Measurements from ENCODE around the gene MYH11.
"Not testable (repeated sequence)": the region's sequence is repeated elsewhere in the genome, so short reads cannot be mapped to it uniquely, and the experiment has no call there.

The MYH11 gene

DNA sequence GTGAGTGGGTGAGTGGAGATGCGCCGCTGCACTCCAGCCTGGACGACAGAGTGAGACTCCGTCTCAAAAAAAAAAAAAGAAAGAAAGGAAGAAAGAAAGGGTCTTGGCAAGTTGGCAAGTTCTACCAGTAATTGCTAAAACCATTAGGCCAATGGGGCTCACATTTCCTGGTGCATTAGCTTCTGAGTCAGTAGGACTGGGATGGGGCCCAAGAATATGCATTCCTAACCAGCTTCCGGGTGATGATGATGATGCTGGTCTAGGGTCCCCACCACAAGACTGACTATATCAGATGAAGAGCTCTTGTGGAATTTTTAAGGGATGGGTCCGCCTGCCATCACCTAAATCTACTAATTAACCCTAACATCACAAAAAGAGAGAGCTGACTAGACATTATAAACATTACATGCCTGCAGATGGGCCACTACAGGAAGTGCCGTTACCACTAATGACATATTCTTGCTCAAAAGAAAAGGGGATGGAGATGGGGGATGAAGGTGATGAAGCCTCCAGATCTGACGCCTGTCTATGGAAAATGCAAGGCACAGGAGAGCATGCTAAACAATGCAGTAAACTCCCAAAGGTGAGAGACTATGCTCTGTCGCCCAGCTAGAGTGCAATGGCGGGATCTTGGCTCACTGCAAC is 13.1 kb downstream of the MYH11 start:
- FAIRE-seq, result no peak
- peak; percentile 7 for DNase-seq (ENCODE audit: low spot score)

DNA sequence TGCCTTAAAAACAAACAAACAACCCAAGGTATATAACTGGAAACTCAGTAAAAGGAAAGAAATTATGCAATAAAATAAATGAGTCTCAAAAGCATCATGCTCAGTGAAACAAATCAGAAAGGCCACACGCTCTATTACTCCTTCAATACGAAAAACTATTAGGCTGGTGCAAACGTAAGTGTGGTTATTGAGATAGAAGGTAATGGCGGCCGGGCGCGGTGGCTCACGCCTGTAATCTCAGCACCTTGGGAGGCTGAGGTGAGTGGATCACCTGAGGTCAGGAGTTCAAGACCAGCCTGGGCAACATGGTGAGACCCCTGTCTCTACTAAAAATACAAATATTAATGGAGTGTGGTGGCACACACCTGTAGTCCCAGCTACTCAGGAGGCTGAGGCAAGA is 17.6 kb downstream of the MYH11 start:
- not testable (repeated sequence) for FAIRE-seq; DNase-seq (ENCODE audit: low spot score)

DNA sequence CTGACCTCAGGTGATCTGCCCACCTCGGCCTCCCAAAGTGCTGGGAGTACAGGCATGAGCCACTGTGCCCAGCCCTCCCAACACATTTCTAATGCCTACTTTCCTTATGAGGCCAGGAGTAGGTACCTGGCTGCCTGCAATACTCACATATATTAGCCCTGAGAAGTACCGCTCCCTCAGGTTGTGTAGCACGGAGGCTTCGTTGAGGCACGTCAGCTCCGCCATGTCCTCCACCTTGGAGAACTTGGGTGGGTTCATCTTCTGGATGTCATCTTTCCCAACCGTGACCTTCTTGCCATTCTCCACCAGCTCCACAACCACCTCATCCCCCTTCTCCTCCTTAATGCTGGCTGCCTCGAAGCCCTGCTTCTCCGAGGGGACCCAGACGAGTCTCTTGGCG is 19.1 kb downstream of the MYH11 start:
- DNase-seq (ENCODE audit: low spot score) (no peak), FAIRE-seq (no peak)

DNA sequence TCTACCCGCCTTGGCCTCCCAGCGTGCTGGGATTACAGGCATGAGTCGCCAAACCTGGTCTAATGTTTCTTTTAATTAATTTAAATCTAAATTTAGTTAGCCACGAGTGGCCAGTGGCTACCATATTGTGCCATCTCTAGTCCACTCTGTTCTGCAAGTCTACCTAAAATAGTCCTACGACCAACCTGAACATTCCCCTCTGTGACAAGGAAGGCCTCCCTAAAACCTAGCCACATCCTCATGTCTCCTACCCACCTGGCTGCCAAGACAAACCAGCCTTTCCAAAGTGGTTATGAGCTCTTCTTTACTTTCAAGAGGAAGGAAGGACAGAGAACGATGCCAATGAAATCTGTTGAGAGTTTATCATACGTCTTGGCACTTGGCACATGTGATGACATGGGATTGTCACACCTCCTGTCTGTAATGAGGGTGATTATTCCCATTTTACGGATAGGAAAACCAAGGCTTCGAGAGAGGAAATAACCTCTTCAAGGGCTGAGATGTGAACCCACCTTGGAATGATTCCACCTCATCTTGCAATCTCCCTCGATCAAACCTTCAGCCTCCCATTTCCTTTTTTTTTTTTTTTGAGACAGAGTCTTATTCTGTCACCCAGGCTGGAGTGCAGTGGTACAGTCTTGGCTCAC is 19.7 kb downstream of the MYH11 start:
- no peak for DNase-seq (ENCODE audit: low spot score)
- no peak for FAIRE-seq

DNA sequence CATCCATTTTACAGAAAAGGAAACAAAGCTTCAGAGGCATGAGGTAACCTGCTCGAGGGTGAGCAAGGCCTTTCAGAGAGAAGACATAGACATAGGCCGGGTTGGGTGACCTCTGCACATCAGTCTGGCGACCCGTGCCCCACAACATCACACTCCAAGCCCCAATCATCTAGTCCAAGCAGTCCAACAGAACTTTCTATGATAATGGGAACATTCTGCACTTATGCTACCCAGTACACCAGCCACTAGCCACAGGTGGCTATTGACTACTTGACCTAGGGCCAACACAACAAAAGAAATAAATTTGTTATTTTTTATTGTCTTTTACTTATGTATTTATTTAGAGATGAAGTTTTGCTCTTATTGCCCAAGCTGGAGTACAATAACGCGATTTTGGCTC is 20.8 kb downstream of the MYH11 start:
- DNase-seq (ENCODE audit: low spot score), result no peak
- no peak for FAIRE-seq

DNA sequence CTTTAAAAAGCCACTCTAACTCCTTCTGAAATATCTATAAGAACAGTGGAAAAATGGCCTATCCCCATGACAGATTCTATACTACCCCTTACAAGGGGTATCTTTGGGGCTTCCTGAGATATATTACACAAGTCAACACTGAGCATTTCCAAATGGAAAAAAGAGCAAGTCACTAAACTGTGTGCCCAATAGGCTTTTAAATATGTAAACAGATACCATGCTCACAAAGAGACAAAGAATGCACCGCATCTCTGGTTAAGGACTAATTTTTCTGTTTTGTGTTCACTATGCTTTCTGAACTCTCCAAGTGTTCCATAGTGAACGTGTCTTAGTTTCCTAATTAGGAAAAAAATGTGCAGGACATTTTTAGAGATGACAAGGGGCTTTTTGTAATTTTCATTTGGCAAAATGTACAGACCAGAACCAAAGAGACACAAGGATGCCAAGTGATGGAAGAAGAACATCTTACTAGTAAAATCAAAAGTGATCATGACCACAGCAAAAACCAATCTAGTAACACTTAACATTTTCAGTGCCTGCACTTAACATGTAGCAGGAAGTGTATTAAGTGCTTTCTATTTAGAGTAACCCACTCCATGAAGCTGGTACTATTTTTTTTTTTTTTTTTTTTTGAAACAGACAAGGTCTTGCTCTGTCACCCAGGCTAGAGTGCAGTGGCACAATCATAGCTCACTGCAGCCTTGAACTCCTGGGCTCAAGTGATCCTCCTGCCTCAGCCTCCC is 21.5 kb downstream of the MYH11 start:
- DNase-seq (ENCODE audit: low spot score) (no peak), FAIRE-seq (no peak)

DNA sequence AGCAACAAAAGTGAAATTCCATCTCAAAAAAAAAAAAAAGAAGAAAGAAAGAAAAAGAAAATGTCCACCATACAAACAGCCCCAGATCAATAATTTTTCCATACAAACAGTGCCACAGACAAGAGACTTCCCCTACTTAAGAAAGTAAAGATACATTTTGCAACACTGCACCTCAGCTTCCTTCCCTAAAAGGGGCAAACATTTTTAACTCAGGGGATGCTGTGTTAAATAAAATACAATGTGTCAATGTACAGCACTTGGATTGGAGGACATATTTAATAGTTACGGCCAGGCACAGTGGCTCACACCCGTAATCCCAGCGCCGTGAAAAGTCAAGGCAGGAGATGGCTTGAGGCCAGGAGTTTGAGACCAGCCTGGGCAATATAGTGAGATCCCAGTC is 22.3 kb downstream of the MYH11 start:
- FAIRE-seq, result no peak

DNA sequence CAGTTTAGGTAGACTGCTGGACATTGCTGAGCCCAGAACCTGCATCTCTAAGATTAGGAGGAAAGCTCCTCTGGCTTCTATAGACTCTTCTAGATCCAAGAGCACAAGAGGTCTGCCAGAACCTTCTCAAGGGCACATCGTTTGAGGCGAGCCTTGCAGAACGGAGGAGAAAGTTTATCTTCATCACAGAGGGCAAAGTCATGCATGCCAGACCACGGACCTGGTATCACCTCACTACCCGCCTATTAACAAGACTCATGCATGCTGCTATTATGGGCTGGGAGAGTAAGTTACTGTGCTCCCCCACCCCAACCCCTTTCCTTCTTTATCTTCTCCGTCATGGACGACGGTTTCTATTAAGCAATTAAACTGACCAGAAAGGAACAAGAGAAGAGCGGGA is 23.3 kb downstream of the MYH11 start:
- DNase-seq (ENCODE audit: low spot score) (no peak), FAIRE-seq (no peak)

More for the DNA sequence above, 22.3 kb downstream of the MYH11 start:
- no peak for DNase-seq (ENCODE audit: low spot score)

DNA sequence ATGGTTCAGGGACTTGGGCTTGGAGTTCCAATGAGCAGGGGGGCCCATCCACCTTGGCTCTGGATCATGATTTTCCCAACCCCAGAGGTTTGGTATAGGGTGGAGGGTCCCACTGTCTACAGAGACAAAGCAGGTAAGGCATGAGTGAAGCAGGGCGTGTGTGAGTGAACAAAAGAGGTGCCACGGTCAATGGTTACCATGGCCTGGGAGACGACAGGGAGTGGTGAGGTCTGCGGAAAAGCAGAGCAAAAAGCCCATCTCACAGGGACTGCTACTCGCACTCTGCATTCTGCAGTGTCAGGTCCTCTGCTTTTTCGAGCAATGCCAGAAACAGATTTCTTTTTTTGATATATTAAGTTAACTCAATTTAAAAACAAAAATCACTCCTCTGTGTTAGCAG is 24.6 kb downstream of the MYH11 start:
- FAIRE-seq (no peak), DNase-seq (ENCODE audit: low spot score) (no peak)

DNA sequence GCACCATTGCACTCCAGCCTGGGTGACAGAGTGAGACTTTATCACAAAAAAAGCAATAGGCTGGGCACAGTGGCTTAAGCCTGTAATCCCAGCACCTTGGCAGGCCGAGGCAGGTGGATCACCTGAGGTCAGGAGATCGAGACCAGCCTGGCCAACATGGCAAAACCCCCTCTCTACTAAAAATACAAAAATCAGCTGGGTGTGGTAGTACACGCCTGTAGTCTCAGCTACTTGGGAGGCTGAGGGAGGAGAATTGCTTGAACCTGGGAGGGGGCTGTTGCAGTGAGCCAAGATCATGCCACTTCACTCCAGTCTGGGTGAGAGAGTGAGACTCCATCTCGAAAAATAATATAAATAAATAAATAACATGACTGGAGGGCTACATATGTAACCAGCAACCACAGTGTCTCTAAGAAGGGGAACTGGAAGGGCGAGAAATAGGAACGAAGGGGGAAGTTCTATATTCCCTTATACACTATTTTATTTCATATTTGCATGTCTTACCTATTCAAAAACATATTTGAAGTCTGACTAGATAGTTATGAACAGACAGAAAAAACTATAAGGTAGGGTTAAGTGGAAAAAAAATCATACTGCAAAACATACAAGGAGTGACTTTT is 25.9 kb downstream of the MYH11 start:
- no peak for FAIRE-seq
- no peak for DNase-seq (ENCODE audit: low spot score)

DNA sequence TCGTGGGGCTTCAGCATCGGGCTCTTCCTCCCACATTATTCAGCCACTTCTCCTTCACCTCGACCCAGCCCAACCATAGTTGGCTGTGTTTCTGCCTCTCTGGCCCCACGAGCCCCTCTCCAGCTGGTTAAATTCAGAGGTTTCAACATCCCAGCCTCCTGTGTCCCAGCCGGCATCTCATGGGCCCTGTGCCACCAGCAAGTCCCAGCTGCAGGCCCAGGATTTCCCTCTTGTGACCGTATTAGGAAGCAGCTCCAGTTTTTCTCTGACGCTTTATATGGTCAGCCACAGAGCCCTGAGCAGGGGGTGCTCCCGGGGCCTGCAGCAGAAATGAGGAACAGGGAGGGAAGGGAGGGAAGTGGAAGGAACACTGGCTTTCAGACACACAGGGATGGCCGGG is 27.4 kb downstream of the MYH11 start:
- DNase-seq (ENCODE audit: low spot score), result no peak
- FAIRE-seq, result no peak

DNA sequence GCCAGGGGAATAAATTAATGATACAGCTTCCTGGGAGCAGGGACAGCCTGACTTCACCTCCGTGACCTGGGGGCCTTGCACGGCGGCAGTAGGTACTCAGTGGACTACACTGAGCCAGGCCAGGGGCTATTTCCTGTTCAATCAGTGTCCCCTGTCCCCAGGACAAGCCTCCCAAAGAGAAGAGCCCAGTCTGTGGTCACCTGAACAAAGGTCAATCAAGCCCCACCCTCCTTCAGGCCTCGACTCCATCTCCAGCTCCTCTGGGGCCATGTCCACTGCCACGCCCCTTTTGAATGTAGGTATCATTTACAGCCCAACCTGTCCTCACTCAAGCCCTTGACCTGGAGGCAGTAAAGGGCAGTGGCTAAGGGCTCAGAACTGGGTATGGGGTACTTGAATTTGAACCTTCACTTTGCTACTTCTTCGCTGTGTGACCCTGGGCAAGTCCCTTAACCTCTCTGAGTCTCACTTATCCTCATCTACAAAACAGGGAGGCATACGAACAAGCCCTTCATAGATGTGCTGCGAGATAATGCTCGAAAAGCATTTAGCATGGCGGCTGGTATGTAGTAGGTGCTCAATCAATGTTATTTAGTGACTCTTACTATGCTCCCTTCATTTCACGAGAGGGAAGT is 29.0 kb downstream of the MYH11 start:
- no peak for FAIRE-seq
- no peak for DNase-seq (ENCODE audit: low spot score)

DNA sequence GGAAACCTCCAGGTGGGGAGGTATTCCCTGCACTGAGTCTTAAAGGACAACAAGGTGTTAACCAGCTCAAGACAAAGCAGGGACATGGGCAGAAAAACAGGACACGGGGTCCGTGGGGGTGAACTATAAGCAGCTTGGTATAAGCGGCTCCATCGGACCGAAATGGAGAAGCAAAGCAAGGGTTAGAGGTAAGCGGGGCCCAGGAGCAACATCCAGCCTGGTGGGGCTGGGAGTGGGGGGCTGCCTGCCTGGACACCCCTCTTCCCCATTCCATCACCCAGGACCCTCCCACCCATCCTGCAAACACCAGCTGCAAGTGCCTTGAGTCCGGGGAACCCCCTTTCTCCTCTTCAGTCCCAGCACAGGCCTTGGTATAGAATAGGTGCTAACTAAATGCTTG is 29.5 kb downstream of the MYH11 start:
- DNase-seq (ENCODE audit: low spot score) (no peak), FAIRE-seq (no peak)

DNA sequence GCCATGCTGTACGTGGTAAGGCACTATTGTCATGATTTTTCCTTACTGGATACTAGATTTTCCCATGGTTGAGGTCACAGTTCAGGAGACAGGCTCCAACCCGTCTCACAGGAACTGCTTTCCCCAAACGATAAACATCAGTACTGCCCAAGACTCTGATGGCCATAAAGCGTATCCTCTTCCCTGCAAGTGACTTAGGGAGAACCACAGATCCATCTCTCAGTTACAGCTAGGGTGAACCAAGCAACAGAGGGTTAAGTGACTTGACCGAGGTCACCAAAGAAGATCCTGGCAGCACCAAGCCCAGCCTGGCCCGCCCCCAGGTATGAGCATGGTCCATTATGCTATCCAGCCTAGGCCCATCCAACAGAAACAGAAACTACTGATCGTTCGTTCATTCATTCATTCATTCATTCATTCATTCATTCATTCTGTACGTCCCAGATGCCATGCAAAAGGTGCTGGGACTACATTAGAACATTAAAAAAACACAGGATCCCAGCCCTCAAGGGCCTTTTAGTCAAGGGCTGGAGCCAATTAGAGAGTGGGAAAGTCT is 31.0 kb downstream of the MYH11 start:
- no peak for DNase-seq (ENCODE audit: low spot score)
- no peak for FAIRE-seq

DNA sequence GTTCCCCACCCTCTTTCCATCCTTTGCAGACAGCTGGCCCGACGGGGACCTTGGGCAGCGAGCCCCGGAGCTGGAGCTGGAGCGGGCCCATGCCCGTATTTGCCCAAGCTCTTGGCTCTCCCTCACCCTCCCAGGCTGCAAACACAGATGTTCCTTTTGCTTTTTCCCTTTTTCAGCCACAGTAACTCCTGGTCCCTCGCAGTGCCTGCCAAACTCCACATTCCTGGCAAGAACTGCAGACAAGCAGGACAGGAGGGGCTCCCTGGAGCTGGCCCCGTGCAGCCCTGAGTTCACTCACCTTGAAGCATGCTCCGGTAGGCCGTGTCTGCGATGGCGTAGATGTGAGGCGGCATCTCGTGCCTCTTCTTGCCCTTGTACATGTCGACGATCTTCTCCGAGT is 33.9 kb downstream of the MYH11 start:
- FAIRE-seq (no peak), DNase-seq (ENCODE audit: low spot score) (no peak)

DNA sequence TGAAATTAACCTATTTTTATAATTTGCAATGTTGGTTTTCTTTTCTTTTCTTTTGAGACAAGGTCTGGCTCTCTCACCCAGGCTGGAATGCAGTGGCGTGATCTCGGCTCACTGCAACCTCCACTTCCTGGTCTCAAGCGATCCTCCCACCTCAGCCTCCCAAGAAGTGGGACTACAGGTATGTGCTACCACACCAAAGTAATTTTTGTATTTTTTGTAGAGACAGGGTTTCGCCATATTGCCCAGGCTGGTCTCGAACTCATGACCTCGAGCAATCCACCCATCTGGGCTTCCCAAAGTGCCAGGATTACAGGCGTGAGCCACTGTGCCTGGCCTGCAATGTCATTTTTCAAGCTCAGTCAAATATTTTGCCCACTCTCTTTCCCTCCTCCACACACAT is 36.0 kb downstream of the MYH11 start:
- FAIRE-seq, result no peak
- DNase-seq (ENCODE audit: low spot score), result no peak

DNA sequence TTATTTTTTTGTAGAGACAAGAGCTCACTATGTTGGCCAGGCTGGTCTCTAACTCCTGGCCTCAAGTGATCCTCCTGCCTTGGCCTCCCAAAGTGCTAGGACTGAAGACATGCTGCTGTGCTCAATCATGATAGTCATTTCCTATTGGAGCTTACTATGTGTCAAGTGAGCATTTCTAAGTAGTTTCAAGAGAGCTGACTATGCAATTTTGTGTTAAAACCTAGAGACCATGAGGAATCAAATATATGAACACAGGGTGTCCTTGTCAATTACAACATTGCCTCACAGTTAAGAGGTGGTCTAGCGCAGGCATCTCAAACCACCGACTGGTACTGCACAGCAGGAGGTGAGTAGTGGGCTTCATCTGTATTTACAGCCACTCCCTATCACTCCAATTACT is 37.8 kb downstream of the MYH11 start:
- FAIRE-seq, result no peak

DNA sequence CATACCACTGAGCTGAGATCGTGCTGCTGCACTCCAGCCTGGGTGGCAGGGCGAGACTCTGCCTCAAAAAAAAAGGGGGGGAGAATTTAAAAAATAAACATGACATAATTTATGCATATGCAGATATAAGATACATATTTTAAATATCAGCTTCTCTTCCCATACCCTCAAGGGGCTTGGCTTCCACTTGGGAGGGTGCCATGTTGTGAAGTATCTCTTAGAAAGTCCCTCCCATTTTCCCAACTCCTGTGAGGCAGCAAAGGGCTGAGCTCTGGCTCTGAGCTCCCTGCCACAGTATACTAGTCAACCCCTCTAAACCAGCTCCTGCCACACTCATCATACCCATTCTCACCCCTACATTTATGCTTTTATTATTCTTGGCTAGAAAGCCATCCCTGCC is 39.4 kb downstream of the MYH11 start:
- FAIRE-seq (no peak), DNase-seq (ENCODE audit: low spot score) (no peak)

More for the DNA sequence above, 37.8 kb downstream of the MYH11 start:
- no peak for DNase-seq (ENCODE audit: low spot score)

DNA sequence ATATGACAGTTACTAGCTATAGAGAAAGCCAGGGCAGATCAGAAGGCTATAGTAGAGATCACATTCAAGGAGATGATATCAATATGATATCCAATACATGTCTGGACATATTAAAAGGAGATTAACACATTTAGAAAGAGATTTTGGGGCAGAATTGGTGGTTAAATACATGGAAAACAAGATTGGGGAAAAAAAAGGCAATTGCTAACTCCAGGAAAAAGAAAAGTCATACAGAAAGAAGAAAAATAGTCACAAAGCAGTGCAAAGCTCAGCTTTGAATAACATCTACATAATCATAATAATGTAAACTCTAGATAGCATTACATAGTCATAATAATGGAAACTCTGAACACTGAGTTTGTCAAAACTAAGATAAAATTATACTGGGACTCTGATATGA is 40.6 kb downstream of the MYH11 start:
- DNase-seq (ENCODE audit: low spot score) (no peak), FAIRE-seq (no peak)

DNA sequence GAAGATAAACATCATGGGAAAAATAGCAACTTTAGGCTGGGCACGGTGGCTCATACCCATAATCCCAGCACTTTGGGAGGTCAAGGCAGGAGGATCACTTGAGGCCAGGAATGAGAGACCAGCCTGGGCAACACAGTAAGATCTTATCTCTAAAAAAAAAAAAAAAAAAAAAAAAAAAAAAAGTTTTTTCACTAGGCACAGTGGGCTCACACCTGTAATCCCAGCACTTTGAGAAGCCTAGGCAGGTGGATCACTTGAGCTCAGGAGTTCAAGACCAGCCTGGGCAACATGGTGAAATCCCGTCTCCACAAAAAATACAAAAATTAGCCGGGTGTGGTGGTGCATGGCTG is 44.5 kb downstream of the MYH11 start:
- not testable (repeated sequence) for DNase-seq (ENCODE audit: low spot score); FAIRE-seq

Data from RCC 7860 (cell line).